CD4-positive, alpha-beta T cell treated with Interleukin-15 for 1 hour (primary cell): Measurements from ENCODE around the gene LPP.

Experiments
- DNase-seq: peaks from one replicate; pipeline ENCODE4 v3.0.0-alpha.2; 2020

The LPP gene

DNA sequence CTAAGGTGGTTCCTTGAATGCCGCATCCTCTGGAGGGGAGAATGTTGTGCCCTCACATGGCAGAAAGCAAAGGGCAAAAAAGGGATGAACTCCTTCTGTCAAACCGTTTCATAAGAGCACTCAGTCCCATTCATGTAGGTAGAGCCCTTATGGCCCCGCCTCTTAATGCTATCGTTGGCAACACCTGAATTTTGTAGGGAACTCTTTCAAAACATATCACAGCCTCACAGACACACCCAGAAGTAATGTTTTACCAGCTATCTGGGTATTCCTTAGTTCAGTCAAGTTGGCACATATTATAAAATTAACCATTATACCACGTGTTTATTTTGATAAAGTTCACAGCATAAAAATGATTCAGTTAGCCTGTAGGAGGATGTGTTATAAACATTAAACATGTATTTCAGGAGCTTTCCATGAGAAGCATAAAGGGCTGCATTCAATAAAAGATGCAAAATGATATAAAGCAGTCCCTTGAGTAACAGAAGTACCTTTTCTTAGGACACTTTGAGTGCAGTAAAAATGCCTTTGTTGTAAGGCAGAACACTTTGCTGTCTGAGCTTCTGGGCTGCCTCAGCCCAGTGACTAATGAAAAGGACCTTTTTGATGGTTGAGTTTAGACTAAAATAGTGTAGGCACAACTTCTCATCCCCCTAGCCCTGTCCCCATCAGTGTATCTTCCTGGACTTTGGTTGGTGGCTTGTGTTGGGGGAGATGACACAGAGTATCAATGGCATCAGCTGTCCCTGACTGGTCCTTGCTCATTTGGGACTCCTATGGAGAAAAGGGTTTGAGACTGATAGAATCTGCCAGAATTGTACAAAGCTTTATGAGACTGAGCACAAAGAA lies 754.3 kb downstream of the LPP start:
- DNase-seq = no peak

DNA sequence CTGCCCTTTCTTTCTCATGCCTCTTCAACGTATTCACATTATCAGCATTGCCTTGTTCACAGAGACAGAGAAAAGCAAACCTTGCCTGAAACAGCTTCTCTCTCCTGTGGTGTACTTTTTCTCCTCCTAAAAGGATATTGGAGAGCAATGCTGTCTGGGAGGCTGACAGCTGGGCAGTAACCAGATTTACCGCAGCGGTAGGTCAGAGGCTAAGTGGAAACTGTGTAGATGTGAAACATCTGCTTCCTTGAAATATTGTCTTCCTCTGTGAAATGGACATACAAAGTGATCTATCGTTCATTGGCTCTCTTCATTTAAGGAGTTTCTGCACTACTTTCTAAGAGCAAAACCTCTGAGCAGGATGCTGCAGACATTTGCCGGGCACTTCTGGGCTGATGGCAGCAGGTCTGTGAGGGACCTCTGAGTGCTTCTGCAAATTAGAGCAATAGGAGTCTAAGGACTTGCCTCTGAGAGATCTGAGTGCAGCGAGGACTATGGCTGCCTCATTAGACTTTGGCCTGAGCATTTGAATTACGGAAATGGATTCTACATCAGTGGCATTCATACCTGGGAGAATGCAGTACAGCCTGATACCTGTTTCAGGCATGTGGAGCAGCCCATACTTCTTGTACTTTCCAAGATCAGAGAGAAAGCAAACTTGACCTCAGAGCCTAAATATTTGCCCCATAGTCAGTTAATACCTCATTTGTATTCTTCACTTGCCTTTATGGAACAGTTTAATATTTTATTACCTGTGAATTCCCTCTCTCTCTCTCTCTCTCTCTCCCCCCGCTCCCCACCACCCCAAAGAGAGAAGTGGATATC lies 757.3 kb downstream of the LPP start:
- DNase-seq = no peak

DNA sequence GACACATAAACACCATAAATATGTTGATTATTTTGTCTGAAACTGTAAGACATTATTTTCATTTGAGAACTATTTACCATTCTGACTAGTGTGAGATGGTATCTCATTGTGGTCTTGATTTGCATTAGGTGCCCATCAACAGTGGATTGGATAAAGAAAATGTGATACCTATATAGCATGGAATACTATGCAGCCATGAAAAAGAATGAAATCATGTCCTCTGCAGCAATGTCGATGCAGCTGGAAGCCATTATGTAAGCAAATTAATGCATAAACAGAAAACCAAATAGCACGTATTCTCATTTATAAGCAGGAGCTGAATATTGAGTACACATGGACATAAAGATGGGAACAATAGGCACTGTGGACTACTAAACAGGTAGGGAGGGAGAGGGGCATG lies 759.1 kb downstream of the LPP start:
- no peak for DNase-seq

DNA sequence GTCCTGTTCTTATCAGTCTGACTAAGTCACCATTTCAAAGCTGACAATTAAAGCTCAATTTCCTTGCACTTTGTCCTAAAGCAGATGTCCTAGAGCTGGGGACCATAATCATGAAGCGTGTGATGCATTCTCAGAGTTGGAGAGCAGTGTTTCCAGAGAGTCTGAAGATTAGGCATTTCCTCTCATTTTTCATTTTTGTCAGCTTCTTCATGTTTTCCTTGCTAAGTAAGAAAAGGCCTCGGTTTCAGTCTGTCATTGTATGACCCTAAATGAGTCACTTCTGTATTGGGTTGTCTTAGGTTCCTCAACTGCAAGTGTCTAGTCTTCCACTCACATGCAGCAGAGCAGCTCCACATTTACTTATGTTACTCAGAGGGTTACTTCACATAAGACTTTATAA lies 760.6 kb downstream of the LPP start:
- no peak for DNase-seq

DNA sequence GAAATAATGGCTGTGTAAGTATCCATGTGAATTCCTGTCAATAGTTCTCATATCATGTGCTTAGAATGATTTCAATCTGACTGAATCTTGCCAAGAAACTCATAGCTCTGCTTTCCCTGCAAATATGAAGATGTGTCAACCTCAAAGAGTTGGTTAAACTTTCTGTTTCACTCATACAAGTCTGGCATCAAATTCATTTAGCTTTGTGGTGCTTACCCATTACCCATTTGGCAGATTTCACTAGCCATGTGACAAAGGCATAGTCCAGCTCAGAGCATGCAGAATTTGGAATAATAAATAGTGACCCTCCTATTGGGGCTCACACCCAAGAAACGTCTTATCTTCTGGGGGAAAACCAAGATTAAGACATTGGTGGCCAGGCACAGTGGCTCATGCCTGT lies 761.2 kb downstream of the LPP start:
- no peak for DNase-seq

DNA sequence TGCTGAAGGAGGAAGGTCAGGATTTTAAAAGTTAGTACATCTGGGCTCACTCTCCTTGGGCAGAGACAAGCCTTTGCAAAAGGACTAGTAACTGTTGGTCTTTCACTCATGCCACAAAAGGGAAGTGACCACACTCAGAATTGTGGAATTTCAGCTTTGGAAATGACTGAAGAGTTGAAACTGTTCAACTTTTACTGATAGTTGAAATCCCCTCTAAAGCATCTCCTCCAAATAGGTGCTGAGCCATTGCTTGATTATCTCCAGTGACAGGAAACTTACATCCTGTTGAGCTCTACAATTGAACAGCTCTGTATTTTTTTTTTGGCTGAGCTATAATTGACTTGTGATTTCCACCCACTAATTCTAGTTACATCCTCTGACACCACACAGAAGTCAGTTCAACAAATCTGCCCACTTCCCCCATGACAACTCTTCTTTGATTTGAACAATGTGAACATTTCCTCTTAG lies 763.0 kb downstream of the LPP start:
- no peak for DNase-seq

DNA sequence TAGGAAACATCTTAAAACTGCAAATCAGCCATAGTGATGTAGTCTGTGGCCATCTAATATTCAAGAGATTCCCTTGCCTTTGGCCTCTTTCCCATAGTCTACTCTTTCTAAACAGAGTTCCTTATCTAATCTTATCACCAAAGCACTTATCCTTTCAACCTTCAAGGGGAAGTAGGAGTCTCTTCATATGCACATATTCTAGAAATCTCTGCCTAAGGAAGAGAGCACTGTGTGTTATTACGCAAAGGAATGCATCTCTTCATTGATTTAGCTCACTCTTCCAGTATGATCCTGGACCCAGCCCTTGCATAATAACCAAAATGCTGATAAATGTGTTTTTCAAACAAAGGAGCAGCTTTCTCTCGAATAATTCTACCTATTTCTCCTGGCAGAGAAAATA lies 764.1 kb downstream of the LPP start:
- no peak for DNase-seq

DNA sequence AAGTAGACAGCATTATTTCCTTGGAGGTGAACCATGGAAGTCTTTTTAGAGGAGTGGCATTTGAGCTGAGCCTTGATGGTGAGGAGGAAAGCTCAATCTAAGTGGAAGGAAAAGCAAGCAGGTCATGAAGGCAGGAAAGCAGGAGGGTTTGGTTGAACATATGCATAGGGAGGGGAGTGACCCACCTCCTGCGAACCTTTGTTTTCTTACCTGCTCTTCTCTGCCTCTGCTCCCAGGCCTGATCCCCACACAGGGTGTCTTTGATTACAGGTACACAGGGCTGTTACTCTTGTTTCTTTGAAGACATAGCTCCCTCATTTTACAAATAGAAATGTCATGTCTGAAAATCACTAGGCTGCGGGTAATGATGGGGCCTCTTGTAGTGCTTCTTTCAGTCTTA lies 769.7 kb downstream of the LPP start:
- DNase-seq = no peak

DNA sequence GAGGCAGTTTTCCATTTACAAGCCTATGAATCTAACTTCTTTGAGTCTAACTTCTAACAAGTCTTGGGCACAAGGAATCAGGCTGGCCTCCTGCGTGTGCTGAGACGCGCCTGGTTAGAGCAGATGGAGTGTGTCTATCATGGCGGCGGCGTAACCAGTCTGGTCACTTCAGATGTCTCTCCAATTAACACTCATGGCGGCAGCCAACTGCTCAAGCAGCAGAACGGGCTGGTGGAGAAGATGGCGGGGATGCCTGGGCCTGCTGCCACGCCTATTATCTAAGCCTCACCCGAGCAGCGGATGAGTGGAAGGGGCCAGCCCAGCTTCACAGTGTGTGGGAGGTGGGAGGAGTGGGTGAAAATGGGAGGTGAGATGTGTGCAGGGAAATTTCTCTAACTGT lies 771.4 kb downstream of the LPP start:
- DNase-seq = no peak

DNA sequence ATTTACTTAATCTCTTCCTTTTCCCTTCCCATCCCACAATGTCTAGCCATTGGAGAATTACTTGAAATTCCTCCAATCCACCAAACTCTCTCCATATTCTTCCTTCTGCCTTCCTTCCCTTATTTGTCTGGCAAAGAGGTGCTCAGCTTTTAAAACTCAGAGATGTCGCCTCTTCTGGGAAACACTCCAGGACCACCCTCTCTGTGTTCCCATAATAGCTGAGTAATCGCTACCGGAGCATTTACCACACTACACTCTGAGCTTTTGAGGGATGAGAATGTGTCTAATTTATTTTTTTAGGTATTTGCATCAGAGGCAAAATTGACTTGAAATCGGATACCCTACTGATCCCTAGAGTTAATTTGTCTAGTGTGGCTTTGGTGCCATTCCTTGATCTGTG lies 772.2 kb downstream of the LPP start:
- no peak for DNase-seq

DNA sequence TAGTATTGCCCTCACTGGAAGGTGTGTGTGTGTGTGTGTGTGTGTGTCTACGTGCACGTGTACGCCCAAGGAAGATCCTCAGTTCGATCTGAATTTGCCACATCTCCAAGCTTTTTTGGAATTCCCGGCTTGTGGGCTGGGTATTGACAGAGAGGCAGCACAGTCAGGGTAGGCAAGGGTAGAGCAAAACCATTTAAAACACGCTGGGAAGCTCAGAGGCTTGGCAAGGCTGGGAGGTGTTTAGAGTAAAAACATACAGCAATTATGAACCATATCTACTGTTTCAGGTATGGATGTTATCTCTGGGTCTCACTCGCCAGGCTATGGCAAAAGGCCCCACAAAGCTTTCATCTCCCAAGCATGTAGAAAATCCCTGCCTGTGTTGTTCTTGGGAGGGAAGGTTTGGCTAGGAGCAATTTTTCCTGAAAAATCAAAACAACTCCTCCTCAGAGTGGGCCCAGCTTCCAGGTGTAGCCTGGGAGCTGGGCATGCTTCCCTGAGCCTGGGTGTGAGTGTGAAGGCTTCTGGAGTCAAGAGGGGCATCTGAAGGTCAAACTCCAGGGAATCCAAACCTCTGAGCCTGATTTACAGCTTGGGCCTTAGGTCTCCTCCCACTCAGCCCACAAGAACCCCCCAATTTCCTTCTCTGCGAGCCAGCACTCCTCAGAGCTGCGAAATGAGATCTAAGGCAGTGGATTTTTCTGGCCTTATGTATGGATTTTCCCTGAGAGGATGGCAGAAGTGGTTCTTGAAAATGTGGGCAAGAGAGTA lies 773.0 kb downstream of the LPP start:
- no peak for DNase-seq

DNA sequence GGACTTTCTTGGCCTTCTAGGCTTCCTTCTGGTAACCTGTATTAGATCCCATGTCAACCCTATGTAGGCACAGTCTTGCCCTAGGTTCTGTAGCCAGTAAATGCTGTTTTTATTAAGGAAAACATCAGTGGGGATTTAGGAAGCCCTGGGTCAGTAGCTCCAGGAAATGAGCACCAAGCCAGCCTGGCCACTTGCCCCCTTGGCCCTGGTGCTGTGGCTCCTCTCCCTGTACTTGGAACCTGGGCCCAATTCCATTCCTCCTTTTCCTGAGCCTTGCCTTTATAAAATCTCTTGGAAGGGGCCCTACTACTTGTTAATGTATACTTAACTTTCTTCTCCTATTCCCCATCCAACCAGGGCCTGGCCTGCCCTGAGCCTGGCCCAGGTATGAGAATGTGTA lies 774.0 kb downstream of the LPP start:
- no peak for DNase-seq

DNA sequence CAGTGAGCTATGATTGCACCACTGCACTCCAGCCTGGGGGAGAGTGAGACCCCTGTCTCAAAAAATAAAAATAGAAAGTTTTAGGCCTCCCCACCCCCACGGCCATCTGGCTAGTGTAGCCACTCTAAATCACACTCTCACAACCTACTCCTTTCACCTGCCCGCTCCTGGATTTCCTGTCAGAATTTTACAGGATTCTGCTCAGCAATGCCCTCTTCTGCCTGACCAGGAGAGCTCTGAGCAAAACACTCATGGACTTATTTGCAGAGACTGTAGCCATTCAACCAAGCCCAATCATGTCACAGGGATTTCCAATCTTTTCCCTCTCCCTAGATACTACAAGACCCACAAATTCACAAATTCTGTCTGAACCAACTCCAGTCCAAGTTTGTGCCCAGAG lies 775.2 kb downstream of the LPP start:
- no peak for DNase-seq

DNA sequence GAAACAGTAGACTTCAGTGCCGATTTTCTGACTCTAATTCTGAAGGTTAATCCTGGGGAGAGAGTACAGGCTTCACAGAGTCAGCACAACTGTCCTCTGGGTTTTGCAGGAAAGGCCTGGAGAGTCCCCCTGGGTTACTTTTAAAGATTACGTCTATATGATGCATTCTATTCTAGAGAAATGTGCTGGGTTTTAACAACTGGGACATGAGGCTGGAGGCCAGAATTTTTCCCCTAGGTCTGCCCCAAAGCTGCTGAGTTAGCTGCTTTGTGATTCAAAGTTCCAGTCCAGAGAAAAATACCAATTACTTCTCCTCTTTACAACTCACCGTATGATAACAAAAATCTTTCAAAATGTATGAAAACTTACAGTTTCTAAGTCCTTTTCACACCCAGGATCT lies 777.1 kb downstream of the LPP start:
- no peak for DNase-seq

DNA sequence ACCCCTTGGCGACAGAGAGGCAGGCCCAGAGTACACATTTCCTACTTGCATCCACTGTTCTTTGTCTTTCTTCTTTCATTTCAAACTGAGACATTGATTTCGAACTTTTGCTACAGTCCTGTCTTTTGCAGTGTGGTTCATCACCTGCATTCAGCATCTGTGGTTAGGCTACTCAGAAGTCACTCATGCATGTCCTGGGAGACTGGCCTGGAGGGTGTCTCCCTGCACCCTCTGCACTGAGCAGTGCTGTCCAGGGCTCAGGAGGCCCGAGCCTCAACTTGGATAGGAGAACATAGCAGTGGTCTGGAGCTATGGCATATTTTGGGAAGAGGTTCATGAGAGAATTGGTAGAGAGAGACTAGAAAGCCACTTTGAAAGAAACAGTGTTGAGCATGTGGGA lies 777.6 kb downstream of the LPP start:
- DNase-seq = no peak

DNA sequence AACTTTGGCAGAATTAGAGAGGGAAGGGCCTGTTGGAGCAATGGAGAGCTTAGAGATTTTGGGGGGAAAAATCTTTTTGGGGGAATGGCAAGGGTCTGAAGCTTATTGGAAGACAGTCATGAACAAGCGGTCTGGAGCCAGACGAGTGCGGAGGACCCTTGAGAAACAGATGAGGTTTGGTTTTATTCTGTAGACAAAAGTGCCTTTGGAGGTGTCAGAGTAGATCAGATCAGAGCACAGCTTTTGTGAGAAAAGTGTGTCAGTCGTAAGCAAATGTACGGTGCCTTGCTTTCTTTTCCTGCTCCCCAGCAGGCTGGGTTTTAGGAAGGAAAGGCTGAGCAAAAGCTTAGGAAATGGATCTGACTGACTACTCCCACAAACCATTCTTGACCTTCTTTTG lies 781.0 kb downstream of the LPP start:
- DNase-seq = no peak

DNA sequence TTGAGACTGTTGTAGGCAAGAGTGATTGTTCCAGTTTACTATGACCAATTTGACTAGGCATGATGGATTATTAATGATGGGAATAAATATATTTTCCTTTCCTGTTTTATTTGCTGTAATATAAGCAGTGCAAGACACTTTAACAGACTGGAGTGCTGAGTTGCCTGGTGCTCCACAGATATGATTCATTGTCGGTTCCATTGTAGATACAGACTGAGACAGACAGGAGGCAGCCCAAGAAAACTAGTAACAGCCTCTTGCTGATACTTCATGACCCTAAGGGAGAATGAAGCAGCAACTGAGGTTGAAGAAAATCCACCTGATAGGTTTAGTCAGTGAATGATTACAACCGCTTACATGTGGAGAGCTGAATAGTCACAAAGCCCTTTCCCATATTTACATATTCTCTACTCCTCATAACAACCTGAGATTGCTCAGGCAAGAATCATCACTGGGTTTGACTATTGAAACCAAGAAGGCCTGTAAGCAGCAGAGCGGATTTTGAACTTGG lies 782.7 kb downstream of the LPP start:
- DNase-seq = no peak

DNA sequence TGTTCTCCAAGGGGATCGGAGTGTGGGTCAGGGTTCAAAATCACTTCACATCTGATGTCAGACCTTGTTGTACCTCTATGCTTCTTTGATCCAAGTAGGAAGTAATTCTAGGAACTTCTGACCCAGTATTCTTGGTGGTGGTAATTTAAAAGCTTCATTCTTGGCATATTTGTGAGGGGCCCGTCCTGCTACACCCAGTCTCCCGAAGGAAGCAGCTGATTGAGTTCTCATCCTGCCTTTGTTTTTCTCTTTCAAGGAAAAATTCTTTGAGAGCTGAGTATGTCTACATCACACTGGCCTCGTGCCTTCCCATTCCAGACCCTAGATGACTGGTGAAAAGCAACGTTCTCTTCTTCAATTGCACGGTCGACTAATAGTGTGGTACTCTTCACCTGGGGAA lies 783.4 kb downstream of the LPP start:
- DNase-seq = no peak

DNA sequence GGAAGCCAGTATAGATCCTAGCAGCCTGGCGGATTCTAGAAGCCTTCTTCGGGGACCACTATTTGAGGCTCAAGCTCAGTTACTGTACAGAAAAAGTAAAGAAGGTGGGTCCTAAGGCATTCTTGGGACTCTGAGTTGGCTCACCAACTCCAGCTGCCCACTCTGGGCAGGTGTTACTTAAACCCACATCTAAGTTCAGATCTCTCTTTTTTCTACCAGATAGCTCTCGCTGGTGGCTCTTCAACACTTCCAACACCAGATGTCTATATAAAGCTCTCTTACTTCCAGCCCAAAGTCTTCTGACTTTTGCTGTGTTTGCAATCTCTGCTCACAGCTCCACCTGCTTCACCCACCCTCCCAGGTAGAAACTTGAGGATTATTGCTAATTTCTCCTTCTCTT lies 785.0 kb downstream of the LPP start:
- DNase-seq = no peak

DNA sequence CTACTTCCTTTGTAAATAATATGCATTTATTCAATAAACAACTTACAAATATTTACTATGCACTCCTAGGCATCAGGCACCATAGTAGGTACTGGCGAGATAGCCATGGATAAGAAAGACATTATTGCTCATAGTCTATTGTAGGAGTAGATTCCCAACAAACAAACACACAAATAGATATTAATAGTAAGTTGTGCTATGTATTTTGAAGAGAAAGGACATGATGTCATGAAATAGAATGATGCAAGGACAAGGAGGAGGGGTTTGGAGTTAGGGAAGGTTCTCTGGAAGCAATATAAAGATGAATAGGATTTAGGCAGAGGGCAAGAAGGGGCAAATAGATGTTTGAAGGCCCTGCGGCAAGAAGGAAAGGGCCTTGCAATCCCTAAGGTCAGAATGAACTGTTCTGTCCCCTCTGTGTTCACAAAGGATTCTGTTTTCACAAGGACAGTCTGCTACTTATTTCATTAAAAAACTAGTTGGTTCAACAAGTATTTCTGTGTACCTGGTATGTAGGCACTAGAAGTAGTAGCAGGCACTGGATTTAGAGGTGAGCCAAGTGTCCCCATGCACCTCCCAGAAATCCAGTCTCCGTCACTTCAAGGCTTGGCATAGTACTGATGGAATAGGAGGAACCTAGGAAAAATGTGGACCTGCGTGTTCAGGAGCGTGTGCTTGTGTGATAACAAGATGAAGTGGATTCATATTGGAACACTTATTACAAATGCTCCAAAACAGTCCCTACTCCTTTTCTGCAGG lies 786.0 kb downstream of the LPP start:
- no peak for DNase-seq
